ENCODE measurements around the gene MAP3K2.

DNA sequence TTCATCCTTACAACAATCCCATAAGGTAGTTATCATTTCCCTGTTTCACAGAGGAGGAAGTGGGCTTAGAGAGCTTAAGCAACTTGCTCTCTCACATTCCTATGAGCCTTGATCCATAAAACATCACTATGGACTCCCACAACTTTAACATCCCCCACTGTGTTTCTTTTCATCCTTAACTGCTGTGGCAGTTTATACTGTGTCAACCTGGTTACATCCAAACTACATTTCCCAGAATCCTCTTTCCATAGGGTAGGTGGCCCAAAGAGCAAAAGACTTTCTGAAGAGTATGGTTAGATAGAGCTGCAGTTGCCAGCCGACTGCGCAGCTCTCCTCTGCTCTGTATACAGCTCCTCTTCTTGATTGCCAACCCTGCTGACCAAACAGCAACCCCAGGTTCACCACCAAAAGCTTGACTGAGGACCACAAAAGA lies 22.5 kb downstream of the MAP3K2 start:
- TF ChIP-seq YY1 (IDR thresholded peaks at IDR 0.05), result no peak
- TF ChIP-seq, protein P1, sequence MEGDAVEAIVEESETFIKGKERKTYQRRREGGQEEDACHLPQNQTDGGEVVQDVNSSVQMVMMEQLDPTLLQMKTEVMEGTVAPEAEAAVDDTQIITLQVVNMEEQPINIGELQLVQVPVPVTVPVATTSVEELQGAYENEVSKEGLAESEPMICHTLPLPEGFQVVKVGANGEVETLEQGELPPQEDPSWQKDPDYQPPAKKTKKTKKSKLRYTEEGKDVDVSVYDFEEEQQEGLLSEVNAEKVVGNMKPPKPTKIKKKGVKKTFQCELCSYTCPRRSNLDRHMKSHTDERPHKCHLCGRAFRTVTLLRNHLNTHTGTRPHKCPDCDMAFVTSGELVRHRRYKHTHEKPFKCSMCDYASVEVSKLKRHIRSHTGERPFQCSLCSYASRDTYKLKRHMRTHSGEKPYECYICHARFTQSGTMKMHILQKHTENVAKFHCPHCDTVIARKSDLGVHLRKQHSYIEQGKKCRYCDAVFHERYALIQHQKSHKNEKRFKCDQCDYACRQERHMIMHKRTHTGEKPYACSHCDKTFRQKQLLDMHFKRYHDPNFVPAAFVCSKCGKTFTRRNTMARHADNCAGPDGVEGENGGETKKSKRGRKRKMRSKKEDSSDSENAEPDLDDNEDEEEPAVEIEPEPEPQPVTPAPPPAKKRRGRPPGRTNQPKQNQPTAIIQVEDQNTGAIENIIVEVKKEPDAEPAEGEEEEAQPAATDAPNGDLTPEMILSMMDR (IDR thresholded peaks at IDR 0.05; ENCODE audit: low read depth, low read length, missing input control), result no peak
- TF ChIP-seq RAD21 (IDR thresholded peaks at IDR 0.05), result no peak
- TF ChIP-seq, protein P2, sequence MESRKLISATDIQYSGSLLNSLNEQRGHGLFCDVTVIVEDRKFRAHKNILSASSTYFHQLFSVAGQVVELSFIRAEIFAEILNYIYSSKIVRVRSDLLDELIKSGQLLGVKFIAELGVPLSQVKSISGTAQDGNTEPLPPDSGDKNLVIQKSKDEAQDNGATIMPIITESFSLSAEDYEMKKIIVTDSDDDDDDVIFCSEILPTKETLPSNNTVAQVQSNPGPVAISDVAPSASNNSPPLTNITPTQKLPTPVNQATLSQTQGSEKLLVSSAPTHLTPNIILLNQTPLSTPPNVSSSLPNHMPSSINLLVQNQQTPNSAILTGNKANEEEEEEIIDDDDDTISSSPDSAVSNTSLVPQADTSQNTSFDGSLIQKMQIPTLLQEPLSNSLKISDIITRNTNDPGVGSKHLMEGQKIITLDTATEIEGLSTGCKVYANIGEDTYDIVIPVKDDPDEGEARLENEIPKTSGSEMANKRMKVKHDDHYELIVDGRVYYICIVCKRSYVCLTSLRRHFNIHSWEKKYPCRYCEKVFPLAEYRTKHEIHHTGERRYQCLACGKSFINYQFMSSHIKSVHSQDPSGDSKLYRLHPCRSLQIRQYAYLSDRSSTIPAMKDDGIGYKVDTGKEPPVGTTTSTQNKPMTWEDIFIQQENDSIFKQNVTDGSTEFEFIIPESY (IDR thresholded peaks at IDR 0.05), result no peak
- no peak for TF ChIP-seq GABPA (IDR thresholded peaks at IDR 0.05 in 1 of 2, conservative IDR thresholded peaks at IDR 0.05 in 1 of 2)
- TF ChIP-seq, protein P3, sequence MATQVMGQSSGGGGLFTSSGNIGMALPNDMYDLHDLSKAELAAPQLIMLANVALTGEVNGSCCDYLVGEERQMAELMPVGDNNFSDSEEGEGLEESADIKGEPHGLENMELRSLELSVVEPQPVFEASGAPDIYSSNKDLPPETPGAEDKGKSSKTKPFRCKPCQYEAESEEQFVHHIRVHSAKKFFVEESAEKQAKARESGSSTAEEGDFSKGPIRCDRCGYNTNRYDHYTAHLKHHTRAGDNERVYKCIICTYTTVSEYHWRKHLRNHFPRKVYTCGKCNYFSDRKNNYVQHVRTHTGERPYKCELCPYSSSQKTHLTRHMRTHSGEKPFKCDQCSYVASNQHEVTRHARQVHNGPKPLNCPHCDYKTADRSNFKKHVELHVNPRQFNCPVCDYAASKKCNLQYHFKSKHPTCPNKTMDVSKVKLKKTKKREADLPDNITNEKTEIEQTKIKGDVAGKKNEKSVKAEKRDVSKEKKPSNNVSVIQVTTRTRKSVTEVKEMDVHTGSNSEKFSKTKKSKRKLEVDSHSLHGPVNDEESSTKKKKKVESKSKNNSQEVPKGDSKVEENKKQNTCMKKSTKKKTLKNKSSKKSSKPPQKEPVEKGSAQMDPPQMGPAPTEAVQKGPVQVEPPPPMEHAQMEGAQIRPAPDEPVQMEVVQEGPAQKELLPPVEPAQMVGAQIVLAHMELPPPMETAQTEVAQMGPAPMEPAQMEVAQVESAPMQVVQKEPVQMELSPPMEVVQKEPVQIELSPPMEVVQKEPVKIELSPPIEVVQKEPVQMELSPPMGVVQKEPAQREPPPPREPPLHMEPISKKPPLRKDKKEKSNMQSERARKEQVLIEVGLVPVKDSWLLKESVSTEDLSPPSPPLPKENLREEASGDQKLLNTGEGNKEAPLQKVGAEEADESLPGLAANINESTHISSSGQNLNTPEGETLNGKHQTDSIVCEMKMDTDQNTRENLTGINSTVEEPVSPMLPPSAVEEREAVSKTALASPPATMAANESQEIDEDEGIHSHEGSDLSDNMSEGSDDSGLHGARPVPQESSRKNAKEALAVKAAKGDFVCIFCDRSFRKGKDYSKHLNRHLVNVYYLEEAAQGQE (IDR thresholded peaks at IDR 0.05), result no peak

All from liver (tissue), 3 donors.